ENCODE measurements around the gene EHD1. TPM values are rescaled to one million over a fixed set of nuclear protein-coding genes. Genes with fewer than 3 reads are reported as not detected.

The EHD1 gene
- total RNA-seq, 1 experiment from 2014 or later, result 340 TPM

DNA sequence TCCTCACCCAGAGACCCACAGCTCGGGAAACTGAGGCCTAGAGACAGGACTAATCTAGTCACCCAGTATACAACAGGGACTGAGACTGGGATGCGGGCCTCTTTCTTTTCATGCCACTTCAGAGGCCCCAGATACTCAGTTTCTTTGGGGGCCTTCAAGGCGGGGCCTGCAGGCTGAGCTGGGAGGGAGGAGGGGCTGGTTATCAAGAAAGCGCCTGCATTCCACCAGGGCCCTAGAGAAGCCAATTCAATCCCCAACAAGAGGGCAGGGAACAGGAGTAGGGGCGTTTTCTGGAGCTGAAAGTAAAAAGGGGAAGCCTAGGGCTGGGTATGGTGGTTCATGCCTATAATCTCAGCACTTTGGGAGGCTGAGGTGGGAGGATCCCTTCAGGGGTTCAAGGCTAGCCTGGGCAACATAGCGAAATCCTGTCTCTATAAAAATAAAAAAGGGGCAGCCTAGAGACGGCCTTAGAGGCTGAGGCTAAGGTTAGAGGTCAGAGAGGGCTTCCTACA, 37.0 kb upstream of the EHD1 start:
- Histone ChIP-seq H3K36me3 (ENCODE audit: low read depth, low read length) (peaks cover 5% of the 10 kb centered on the region; the same call in 1 of the 2 replicates), H2AFZ (ENCODE audit: low read length) (no peak overlapping the region), H3K79me2 (ENCODE audit: low read length) (peaks cover 21% of the 10 kb centered on the region), H3K27ac (ENCODE audit: low read length) (no peak overlapping the region), H3K27me3 (ENCODE audit: low read length) (no peaks in the 10 kb centered on the region), H3K9ac (ENCODE audit: low read length) (peak overlapping the region; percentile 90; the same call in 1 of the 2 replicates), H3K4me2 (ENCODE audit: low read length) (peak overlapping the region; percentile 97), H3K9me2 (replicated peaks; ENCODE audit: low read length) (no peaks in the 10 kb centered on the region), H3K9me3 (ENCODE audit: low read length) (no peaks in the 10 kb centered on the region), H4K20me1 (ENCODE audit: low read length) (no peaks in the 10 kb centered on the region), H3K4me1 (ENCODE audit: insufficient read depth, low read length) (peaks cover 15% of the 10 kb centered on the region), H3K4me3 (ENCODE audit: low read length) (peak overlapping the region; percentile 89), H3F3A (ENCODE audit: low read length, unreplicated experiment) (no peaks in the 10 kb centered on the region)
- POLR2A ChIA-PET (ENCODE audit: unreplicated experiment), result no interaction called here
- ATAC-seq (no peak), DNase-seq (no peak)
- no TSS peak for BruUV-seq (replicated peaks)
- TF ChIP-seq EZH2phosphoT487 (IDR thresholded peaks at IDR 0.05; ENCODE audit: borderline replicate concordance, low read length) (no peak), EZH2 (IDR thresholded peaks at IDR 0.05; ENCODE audit: low read length, unreplicated experiment) (no peak)
- TF ChIP-seq, protein P1, sequence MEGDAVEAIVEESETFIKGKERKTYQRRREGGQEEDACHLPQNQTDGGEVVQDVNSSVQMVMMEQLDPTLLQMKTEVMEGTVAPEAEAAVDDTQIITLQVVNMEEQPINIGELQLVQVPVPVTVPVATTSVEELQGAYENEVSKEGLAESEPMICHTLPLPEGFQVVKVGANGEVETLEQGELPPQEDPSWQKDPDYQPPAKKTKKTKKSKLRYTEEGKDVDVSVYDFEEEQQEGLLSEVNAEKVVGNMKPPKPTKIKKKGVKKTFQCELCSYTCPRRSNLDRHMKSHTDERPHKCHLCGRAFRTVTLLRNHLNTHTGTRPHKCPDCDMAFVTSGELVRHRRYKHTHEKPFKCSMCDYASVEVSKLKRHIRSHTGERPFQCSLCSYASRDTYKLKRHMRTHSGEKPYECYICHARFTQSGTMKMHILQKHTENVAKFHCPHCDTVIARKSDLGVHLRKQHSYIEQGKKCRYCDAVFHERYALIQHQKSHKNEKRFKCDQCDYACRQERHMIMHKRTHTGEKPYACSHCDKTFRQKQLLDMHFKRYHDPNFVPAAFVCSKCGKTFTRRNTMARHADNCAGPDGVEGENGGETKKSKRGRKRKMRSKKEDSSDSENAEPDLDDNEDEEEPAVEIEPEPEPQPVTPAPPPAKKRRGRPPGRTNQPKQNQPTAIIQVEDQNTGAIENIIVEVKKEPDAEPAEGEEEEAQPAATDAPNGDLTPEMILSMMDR (conservative IDR thresholded peaks at IDR 0.05; ENCODE audit: low read depth, low read length), result no peak
- intact Hi-C loops (cut with micrococcal nuclease), result loop anchor here (5.0 kb wide), 1 partner anchor 57 kb away; the partner anchor contains the start of gene MAJIN
- CTCF ChIA-PET, result no interaction called here

DNA sequence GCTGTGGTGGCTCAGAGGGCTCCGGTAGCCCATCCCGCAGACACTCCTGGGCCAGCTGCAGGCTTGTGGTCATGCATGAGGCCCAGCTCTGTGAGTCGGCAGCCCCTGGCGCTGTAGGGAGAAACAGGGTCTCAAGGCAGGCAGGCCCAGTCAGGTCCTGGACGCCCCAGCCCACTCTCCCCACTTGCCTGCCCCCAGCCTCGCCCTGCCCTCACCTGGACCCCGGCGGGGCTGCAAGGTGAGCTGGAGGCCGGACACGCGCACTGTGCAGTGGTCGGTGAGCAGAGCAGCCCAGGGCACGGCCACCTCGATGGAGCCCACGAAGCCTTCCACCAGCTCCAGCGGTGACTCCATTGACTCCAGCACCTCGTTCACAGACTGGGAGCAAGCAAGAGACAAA, 35.7 kb upstream of the EHD1 start:
- intact Hi-C loops (cut with micrococcal nuclease), result no loop called here
- TF ChIP-seq, protein P1 (conservative IDR thresholded peaks at IDR 0.05; ENCODE audit: low read depth, low read length), result no peak
- TF ChIP-seq EZH2phosphoT487 (IDR thresholded peaks at IDR 0.05; ENCODE audit: borderline replicate concordance, low read length), result no peak
- TF ChIP-seq EZH2 (IDR thresholded peaks at IDR 0.05; ENCODE audit: low read length, unreplicated experiment), result no peak
- Histone ChIP-seq H4K20me1 (ENCODE audit: low read length) (no peaks in the 10 kb centered on the region), H3K4me1 (ENCODE audit: insufficient read depth, low read length) (peaks cover 15% of the 10 kb centered on the region), H3K4me2 (ENCODE audit: low read length) (no peak overlapping the region), H3F3A (ENCODE audit: low read length, unreplicated experiment) (no peaks in the 10 kb centered on the region), H3K79me2 (ENCODE audit: low read length) (peaks cover 21% of the 10 kb centered on the region), H3K4me3 (ENCODE audit: low read length) (no peak overlapping the region), H3K9me3 (ENCODE audit: low read length) (no peaks in the 10 kb centered on the region), H3K9ac (ENCODE audit: low read length) (no peak overlapping the region), H3K9me2 (replicated peaks; ENCODE audit: low read length) (no peaks in the 10 kb centered on the region), H2AFZ (ENCODE audit: low read length) (no peak overlapping the region), H3K36me3 (ENCODE audit: low read depth, low read length) (peaks cover 13% of the 10 kb centered on the region; the same call in 1 of the 2 replicates), H3K27me3 (ENCODE audit: low read length) (no peaks in the 10 kb centered on the region), H3K27ac (ENCODE audit: low read length) (no peak overlapping the region)
- BruUV-seq (replicated peaks), result no TSS peak
- ChIA-PET POLR2A (ENCODE audit: unreplicated experiment) (no interaction called here), CTCF (no interaction called here)
- no peak for ATAC-seq
- DNase-seq, result no peak

DNA sequence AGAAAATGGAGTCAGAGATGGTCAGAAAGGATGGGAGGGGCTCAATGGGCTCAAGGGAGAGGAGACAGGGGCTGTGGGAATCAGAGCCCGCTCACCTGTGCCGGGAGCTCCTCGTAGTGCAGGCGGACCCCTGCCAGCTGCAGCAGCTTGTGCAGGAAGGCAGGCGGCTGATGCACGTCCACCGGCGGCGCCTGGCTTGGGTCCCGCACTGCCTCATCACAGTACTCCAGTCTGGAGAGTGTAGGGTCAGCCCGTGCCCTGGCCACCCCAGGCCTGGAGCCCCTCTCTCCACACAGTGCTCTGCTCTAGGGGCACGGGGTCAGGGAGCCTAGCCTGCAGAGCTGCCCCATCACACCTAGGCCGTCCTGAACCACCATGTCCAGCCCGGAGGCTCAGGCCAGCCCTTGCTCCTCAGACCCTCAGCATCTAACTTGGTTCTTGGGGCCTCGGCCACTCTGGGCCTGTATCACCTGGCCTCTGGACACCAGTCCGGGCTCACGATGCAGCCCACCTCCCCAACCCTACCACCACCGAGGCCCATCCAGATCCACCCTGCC, 34.8 kb upstream of the EHD1 start:
- intact Hi-C loops (cut with micrococcal nuclease), result no loop called here
- H3K9ac ChIP-seq (ENCODE audit: low read length), result no peak overlapping the region
- POLR2A ChIA-PET (ENCODE audit: unreplicated experiment), result no interaction called here
- no peak overlapping the region for H2AFZ ChIP-seq (ENCODE audit: low read length)
- H3K9me3 ChIP-seq (ENCODE audit: low read length), result no peaks in the 10 kb centered on the region
- peaks cover 14% of the 10 kb centered on the region for H3K4me1 ChIP-seq (ENCODE audit: insufficient read depth, low read length)
- no TSS peak for BruUV-seq (replicated peaks)
- H3K27ac ChIP-seq (ENCODE audit: low read length), result no peak overlapping the region
- no peak for DNase-seq
- H3K79me2 ChIP-seq (ENCODE audit: low read length), result peaks cover 21% of the 10 kb centered on the region
- CTCF ChIA-PET, result no interaction called here
- H3K27me3 ChIP-seq (ENCODE audit: low read length), result no peaks in the 10 kb centered on the region
- no peak overlapping the region for H3K4me2 ChIP-seq (ENCODE audit: low read length)
- H3K9me2 ChIP-seq (replicated peaks; ENCODE audit: low read length), result no peaks in the 10 kb centered on the region
- no peaks in the 10 kb centered on the region for H4K20me1 ChIP-seq (ENCODE audit: low read length)
- no peaks in the 10 kb centered on the region for H3F3A ChIP-seq (ENCODE audit: low read length, unreplicated experiment)
- ATAC-seq, result no peak
- H3K36me3 ChIP-seq (ENCODE audit: low read depth, low read length), result peaks cover 13% of the 10 kb centered on the region; the same call in 1 of the 2 replicates
- H3K4me3 ChIP-seq (ENCODE audit: low read length), result no peak overlapping the region
- TF ChIP-seq EZH2phosphoT487 (IDR thresholded peaks at IDR 0.05; ENCODE audit: borderline replicate concordance, low read length) (no peak), EZH2 (IDR thresholded peaks at IDR 0.05; ENCODE audit: low read length, unreplicated experiment) (no peak)
- TF ChIP-seq, protein P1 (conservative IDR thresholded peaks at IDR 0.05; ENCODE audit: low read depth, low read length), result no peak
